Keratinocyte (primary cell): ENCODE results near the gene SKAP1. TPM values are rescaled to one million over a fixed set of nuclear protein-coding genes. Genes with fewer than 3 reads are reported as not detected.

Source experiments
- DNase-seq: peaks from one replicate; pipeline ENCODE4 v3.0.0-alpha.2; 2011; ENCODE audit warnings: low read depth, missing footprints, low spot score
- FAIRE-seq: peaks from 2 replicates; lab custom pipeline; 2011; peaks lifted over from hg19 to GRCh38; lab: Jason Lieb, UNC
- H2AFZ ChIP-seq: 2 replicates; pipeline ENCODE4 v1.6.0; 2012; ENCODE audit warnings: low read length, control low read depth, inconsistent platforms; ENCODE audit not compliant: control insufficient read depth
- H3K27ac ChIP-seq: 2 replicates; pipeline ENCODE4 v1.5.1; 2011; ENCODE audit warnings: low read length; ENCODE audit not compliant: control insufficient read depth, insufficient read depth
- H3K27me3 ChIP-seq: 3 replicates; pipeline ENCODE4 v1.6.0; 2011; ENCODE audit warnings: low read length; ENCODE audit not compliant: control insufficient read depth, insufficient read depth; ENCODE audit errors: extremely low read depth
- H3K36me3 ChIP-seq, 2 experiments: 2 replicates in 1 of 2; 3 replicates in 1 of 2; pipeline ENCODE4 v1.5.1; 2011; ENCODE audit warnings: low read length in 2 of 2, mild to moderate bottlenecking in 1 of 2; ENCODE audit not compliant: control insufficient read depth in 2 of 2, insufficient read depth in 2 of 2; ENCODE audit errors: extremely low read depth in 1 of 2
- H3K4me1 ChIP-seq: 3 replicates; pipeline ENCODE4 v1.5.1; 2011; ENCODE audit warnings: low read length; ENCODE audit not compliant: control insufficient read depth, insufficient read depth; ENCODE audit errors: extremely low read depth
- H3K4me2 ChIP-seq: 3 replicates; pipeline ENCODE4 v1.6.0; 2011; ENCODE audit warnings: low read depth, low read length; ENCODE audit not compliant: control insufficient read depth, insufficient read depth; ENCODE audit errors: extremely low read depth
- H3K4me3 ChIP-seq, 3 experiments: fragments of 200-600 bp in 1 of 3; sonication (generic) in 1 of 3; 2 replicates in 2 of 3; 3 replicates in 1 of 3; pipeline ENCODE4 v1.5.1; 2011 to 2016; ENCODE audit warnings: low read length in 3 of 3, mild to moderate bottlenecking in 3 of 3, control low read depth in 2 of 3, inconsistent platforms in 1 of 3, low read depth in 1 of 3, mixed read lengths in 1 of 3, mixed run types in 1 of 3, moderate library complexity in 1 of 3; ENCODE audit not compliant: control insufficient read depth in 2 of 3, insufficient read depth in 2 of 3; ENCODE audit errors: extremely low read depth in 1 of 3
- H3K79me2 ChIP-seq: 2 replicates; pipeline ENCODE4 v1.6.0; 2012; ENCODE audit warnings: low read length; ENCODE audit not compliant: control insufficient read depth, insufficient read depth
- H3K9ac ChIP-seq: 3 replicates; pipeline ENCODE4 v1.6.0; 2011; ENCODE audit warnings: low read length; ENCODE audit not compliant: control insufficient read depth, insufficient read depth; ENCODE audit errors: extremely low read depth
- H3K9me1 ChIP-seq: 3 replicates; pipeline ENCODE4 v1.6.0; 2011; ENCODE audit warnings: low read length; ENCODE audit not compliant: control insufficient read depth, insufficient read depth; ENCODE audit errors: extremely low read depth
- H3K9me3 ChIP-seq: 2 replicates; pipeline ENCODE4 v1.5.1; 2012; ENCODE audit warnings: low read depth, low read length; ENCODE audit not compliant: control insufficient read depth
- H4K20me1 ChIP-seq: 3 replicates; pipeline ENCODE4 v1.6.0; 2011; ENCODE audit warnings: low read length; ENCODE audit not compliant: control insufficient read depth, insufficient read depth; ENCODE audit errors: extremely low read depth
- CTCF ChIP-seq, 3 experiments: IDR thresholded peaks in 1 of 3; conservative IDR thresholded peaks in 1 of 3; optimal IDR thresholded peaks in 1 of 3; 2 replicates in 2 of 3; 3 replicates in 1 of 3; pipeline versions ENCODE3 to v1.5.1; 2011; ENCODE audit warnings: low read length in 3 of 3, mild to moderate bottlenecking in 3 of 3, moderate library complexity in 2 of 3, control low read depth in 1 of 3, inconsistent platforms in 1 of 3; ENCODE audit not compliant: insufficient read depth in 2 of 3; ENCODE audit errors: extremely low read depth in 1 of 3
- EZH2 ChIP-seq: IDR thresholded peaks from one replicate; pipeline ENCODE4 v1.6.1; 2012; ENCODE audit warnings: inconsistent platforms, mild to moderate bottlenecking, low read length, moderate library complexity
- dilution Hi-C: fragments of 300-500 bp; cut with MboI; formaldehyde crosslinking; loops from one replicate; pipeline ENCODE4 v1.7.0; 2020; ENCODE audit warnings: low sequenced_read_pairs; ENCODE audit not compliant: extremely low pct_ligation_motif_present
- polyA plus RNA-seq, 5 experiments: library from polyadenylated mRNA; depleted of rRNA in 3 of 5; stranded (reverse) in 3 of 5; stranded (forward) in 1 of 5; unstranded in 1 of 5; fragments of >200 nt; gene quantifications; 1 replicate in 1 of 5; 2 replicates in 3 of 5; 3 replicates in 1 of 5; pipeline versions ENCODE4 v1.2.1 to v1.2.3, GENCODE V29; 2011 to 2012; ENCODE audit warnings: missing spikeins in 2 of 5, low read depth in 1 of 5, low replicate concordance in 1 of 5

The SKAP1 gene
- polyA plus RNA-seq, 1 donor (not counting 4 experiments of a cell fraction or from before 2014, with no cell fraction given): not detected

DNA sequence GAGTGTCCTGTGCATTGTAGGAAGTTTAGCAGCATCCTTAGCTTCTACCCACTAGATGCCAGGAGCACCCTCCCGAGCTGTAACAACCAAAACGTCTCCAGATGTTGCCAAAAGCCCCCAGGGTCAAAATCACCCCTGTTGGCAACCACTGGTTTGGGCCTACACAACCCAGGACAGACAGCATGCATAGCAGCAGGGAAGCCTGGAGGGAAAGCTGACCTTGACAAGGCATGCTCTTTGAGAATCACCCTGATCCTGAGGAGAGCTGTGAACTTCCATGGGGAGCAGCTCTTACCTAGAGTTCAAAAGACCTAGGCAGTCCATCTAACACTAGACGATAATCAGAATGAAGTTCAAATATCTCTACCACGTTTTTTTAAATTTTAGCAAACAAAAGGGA lies 9.2 kb downstream of the SKAP1 start:
- dilution Hi-C loops: no loop called here
- H2AFZ ChIP-seq: no peak overlapping the region
- no peaks in the 10 kb centered on the region for H3K9me3 ChIP-seq
- H3K4me2 ChIP-seq: no peak overlapping the region
- no peaks in the 10 kb centered on the region for H3K36me3 ChIP-seq
- TF ChIP-seq EZH2 (no peak), CTCF (optimal IDR thresholded peaks at IDR 0.05 in 1 of 3, IDR thresholded peaks at IDR 0.05 in 1 of 3, conservative IDR thresholded peaks at IDR 0.05 in 1 of 3; ENCODE audit: extremely low read depth in 1 of 3, insufficient read depth in 2 of 3, low read length in 3 of 3) (no peak)
- FAIRE-seq (no peak), DNase-seq (no peak)
- H3K4me3 ChIP-seq: no peak overlapping the region
- H3K9me1 ChIP-seq: no peaks in the 10 kb centered on the region
- H3K27me3 ChIP-seq: peaks cover 5% of the 10 kb centered on the region
- no peaks in the 10 kb centered on the region for H4K20me1 ChIP-seq
- no peaks in the 10 kb centered on the region for H3K4me1 ChIP-seq
- no peak overlapping the region for H3K27ac ChIP-seq
- H3K9ac ChIP-seq: no peak overlapping the region
- no peaks in the 10 kb centered on the region for H3K79me2 ChIP-seq

DNA sequence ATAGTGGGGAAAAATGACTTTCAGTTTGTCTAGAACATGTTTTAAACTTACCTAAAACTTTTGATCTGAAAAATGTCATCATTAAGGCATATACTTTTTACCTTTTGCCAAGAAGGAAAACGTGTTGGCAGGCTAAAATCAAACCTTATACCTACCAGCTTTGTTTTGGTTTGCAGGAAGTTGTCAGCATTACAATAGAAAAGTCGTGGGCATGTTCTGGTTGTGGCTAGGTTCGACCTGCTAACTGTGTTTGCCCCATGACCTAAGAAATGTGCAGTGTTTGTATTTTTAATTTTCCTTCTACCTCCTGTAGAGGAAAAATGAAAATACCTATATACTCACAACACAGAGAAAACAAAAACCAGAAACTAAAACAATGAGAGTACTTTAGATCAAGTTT lies 13.0 kb downstream of the SKAP1 start:
- DNase-seq: no peak
- H3K9ac ChIP-seq: no peak overlapping the region
- no peaks in the 10 kb centered on the region for H3K4me1 ChIP-seq
- no peak for TF ChIP-seq EZH2
- TF ChIP-seq CTCF (optimal IDR thresholded peaks at IDR 0.05 in 1 of 3, IDR thresholded peaks at IDR 0.05 in 1 of 3, conservative IDR thresholded peaks at IDR 0.05 in 1 of 3; ENCODE audit: extremely low read depth in 1 of 3, insufficient read depth in 2 of 3, low read length in 3 of 3): no peak
- H2AFZ ChIP-seq: no peak overlapping the region
- no peaks in the 10 kb centered on the region for H3K9me1 ChIP-seq
- H3K79me2 ChIP-seq: no peaks in the 10 kb centered on the region
- no peaks in the 10 kb centered on the region for H4K20me1 ChIP-seq
- no peak for FAIRE-seq
- no peaks in the 10 kb centered on the region for H3K9me3 ChIP-seq
- no peaks in the 10 kb centered on the region for H3K36me3 ChIP-seq
- dilution Hi-C loops: no loop called here
- no peak overlapping the region for H3K4me3 ChIP-seq
- H3K27me3 ChIP-seq: peaks cover 19% of the 10 kb centered on the region
- no peak overlapping the region for H3K27ac ChIP-seq
- no peak overlapping the region for H3K4me2 ChIP-seq
